CD14-positive monocyte (primary cell): ENCODE measurements around the gene ARIH2. TPM values are rescaled to one million over a fixed set of nuclear protein-coding genes. Genes with fewer than 3 reads are reported as not detected.

ENCODE experiments used
- DNase-seq, 3 donors: peaks; one replicate each; pipeline ENCODE4 v3.0.0-alpha.2; 2011 to 2022
- H2AFZ ChIP-seq: 2 replicates; pipeline ENCODE4 v1.6.0; 2012; ENCODE audit warnings: mild to moderate bottlenecking, low read depth, low read length, inconsistent platforms; ENCODE audit not compliant: insufficient read depth, poor library complexity, severe bottlenecking
- H3K27ac ChIP-seq, 2 donors: 1 replicate in 1 of 2; 2 replicates in 1 of 2; pipeline ENCODE4 v1.5.1; 2012 to 2013; ENCODE audit warnings: low read length in 2 of 2, control low read depth in 1 of 2, inconsistent platforms in 1 of 2, low read depth in 1 of 2, mild to moderate bottlenecking in 1 of 2
- H3K27me3 ChIP-seq, 2 donors: one replicate each; pipeline versions ENCODE4 v1.6.0 to v1.6.1; 2011 to 2013; ENCODE audit warnings: low read length in 2 of 2; ENCODE audit not compliant: control insufficient read depth in 2 of 2, insufficient read depth in 2 of 2
- H3K36me3 ChIP-seq, 2 donors: replicated peaks in 1 of 2; 1 replicate in 1 of 2; 2 replicates in 1 of 2; pipeline versions ENCODE4 v1.5.1 to v1.6.1; 2012 to 2013; ENCODE audit warnings: low read length in 2 of 2, control low read depth in 1 of 2, inconsistent platforms in 1 of 2, mild to moderate bottlenecking in 1 of 2; ENCODE audit not compliant: insufficient read depth in 2 of 2, control insufficient read depth in 1 of 2
- H3K4me1 ChIP-seq, 2 donors: 1 replicate in 1 of 2; 2 replicates in 1 of 2; pipeline versions ENCODE4 v1.5.1 to v1.6.1; 2012 to 2013; ENCODE audit warnings: low read length in 2 of 2, control low read depth in 1 of 2, inconsistent platforms in 1 of 2, mild to moderate bottlenecking in 1 of 2, moderate library complexity in 1 of 2; ENCODE audit not compliant: insufficient read depth in 2 of 2, control insufficient read depth in 1 of 2
- H3K4me2 ChIP-seq: replicated peaks from 2 replicates; pipeline ENCODE3; 2012; ENCODE audit warnings: low read length, moderate library complexity, mild to moderate bottlenecking; ENCODE audit not compliant: poor library complexity, severe bottlenecking; ENCODE audit errors: extremely low read depth
- H3K4me3 ChIP-seq, 3 experiments: fragments of 200-600 bp in 1 of 3; sonication (generic) in 1 of 3; replicated peaks in 1 of 3; 1 replicate in 2 of 3; 2 replicates in 1 of 3; pipeline ENCODE4 v1.5.1; 2011 to 2013; ENCODE audit warnings: low read length in 3 of 3, mild to moderate bottlenecking in 3 of 3, control low read depth in 2 of 3, low read depth in 2 of 3, inconsistent platforms in 1 of 3, moderate library complexity in 1 of 3
- H3K79me2 ChIP-seq: 2 replicates; pipeline ENCODE4 v1.6.0; 2012; ENCODE audit warnings: mild to moderate bottlenecking, control low read depth, inconsistent platforms, low read length, moderate library complexity; ENCODE audit not compliant: insufficient read depth
- H3K9ac ChIP-seq: 2 replicates; pipeline ENCODE4 v1.6.0; 2017; ENCODE audit warnings: low read length, mild to moderate bottlenecking; ENCODE audit not compliant: insufficient read depth, poor library complexity, severe bottlenecking
- H3K9me3 ChIP-seq, 2 donors: replicated peaks in 1 of 2; 1 replicate in 1 of 2; 2 replicates in 1 of 2; pipeline versions ENCODE4 v1.5.1 to v1.6.1; 2012 to 2013; ENCODE audit warnings: low read length in 2 of 2, control low read depth in 1 of 2; ENCODE audit not compliant: control insufficient read depth in 1 of 2, insufficient read depth in 1 of 2
- H4K20me1 ChIP-seq: 2 replicates; pipeline ENCODE4 v1.6.0; 2012; ENCODE audit warnings: mild to moderate bottlenecking, low read length, control low read depth, moderate library complexity; ENCODE audit not compliant: insufficient read depth
- H3K27ac Mint-ChIP-seq, 7 donors: one replicate each; pipeline ENCODE4 v1.8.0; 2020; ENCODE audit warnings: mild to moderate bottlenecking in 7 of 7, mixed read lengths in 7 of 7, moderate library complexity in 6 of 7, inconsistent platforms in 2 of 7
- H3K27me3 Mint-ChIP-seq, 3 donors: one replicate each; pipeline ENCODE4 v1.8.0; 2021 to 2022; ENCODE audit warnings: low read depth in 3 of 3, mild to moderate bottlenecking in 3 of 3, mixed read lengths in 3 of 3, moderate library complexity in 3 of 3, inconsistent platforms in 1 of 3
- H3K36me3 Mint-ChIP-seq, 2 donors: one replicate each; pipeline ENCODE4 v1.8.0; 2020; ENCODE audit warnings: mixed read lengths in 2 of 2, inconsistent platforms in 1 of 2, mild to moderate bottlenecking in 1 of 2
- H3K4me1 Mint-ChIP-seq: one replicate; pipeline ENCODE4 v1.8.0; 2020; ENCODE audit warnings: mild to moderate bottlenecking, mixed read lengths
- H3K4me3 Mint-ChIP-seq, 2 donors: one replicate each; pipeline ENCODE4 v1.8.0; 2020; ENCODE audit warnings: mild to moderate bottlenecking in 2 of 2, mixed read lengths in 2 of 2, moderate library complexity in 1 of 2
- H3K9me3 Mint-ChIP-seq, 7 donors: one replicate each; pipeline ENCODE4 v1.8.0; 2020 to 2022; ENCODE audit warnings: mixed read lengths in 7 of 7, mild to moderate bottlenecking in 6 of 7, moderate library complexity in 6 of 7, inconsistent platforms in 2 of 7
- WGBS: methylation state at CpG from one replicate; pipeline ENCODE4 v1.1.5; 2013; ENCODE audit warnings: missing lambda C conversion rate; ENCODE audit not compliant: insufficient coverage; 5-methylcytosine and 5-hydroxymethylcytosine counted together
- intact Hi-C, 2 donors: fragments of 100-400 bp; cut with micrococcal nuclease; formaldehyde crosslinking; loops; one replicate each; pipeline versions ENCODE4 v1.15.0 to v1.15.1; 2023
- polyA plus RNA-seq, 3 donors: library from polyadenylated mRNA; depleted of rRNA in 1 of 3; unstranded in 2 of 3; stranded (reverse) in 1 of 3; fragments of 300-500 nt in 2 of 3; fragments of >200 nt in 1 of 3; fragmentation: Illumina TruSeq in 2 of 3; gene quantifications; 1 replicate in 2 of 3; 2 replicates in 1 of 3; pipeline ENCODE4 v1.2.3, GENCODE V29; 2012 to 2021
- TF ChIP-seq, protein P1 (sequence below): fragments of 200-600 bp; IDR thresholded peaks from one replicate; pipeline ENCODE4 v1.8.0; 2022; ENCODE audit warnings: antibody characterized with exemption, mild to moderate bottlenecking

Gene ARIH2
- polyA plus RNA-seq, 3 donors: 68.2 to 94.8 (median 72.2) TPM

DNA sequence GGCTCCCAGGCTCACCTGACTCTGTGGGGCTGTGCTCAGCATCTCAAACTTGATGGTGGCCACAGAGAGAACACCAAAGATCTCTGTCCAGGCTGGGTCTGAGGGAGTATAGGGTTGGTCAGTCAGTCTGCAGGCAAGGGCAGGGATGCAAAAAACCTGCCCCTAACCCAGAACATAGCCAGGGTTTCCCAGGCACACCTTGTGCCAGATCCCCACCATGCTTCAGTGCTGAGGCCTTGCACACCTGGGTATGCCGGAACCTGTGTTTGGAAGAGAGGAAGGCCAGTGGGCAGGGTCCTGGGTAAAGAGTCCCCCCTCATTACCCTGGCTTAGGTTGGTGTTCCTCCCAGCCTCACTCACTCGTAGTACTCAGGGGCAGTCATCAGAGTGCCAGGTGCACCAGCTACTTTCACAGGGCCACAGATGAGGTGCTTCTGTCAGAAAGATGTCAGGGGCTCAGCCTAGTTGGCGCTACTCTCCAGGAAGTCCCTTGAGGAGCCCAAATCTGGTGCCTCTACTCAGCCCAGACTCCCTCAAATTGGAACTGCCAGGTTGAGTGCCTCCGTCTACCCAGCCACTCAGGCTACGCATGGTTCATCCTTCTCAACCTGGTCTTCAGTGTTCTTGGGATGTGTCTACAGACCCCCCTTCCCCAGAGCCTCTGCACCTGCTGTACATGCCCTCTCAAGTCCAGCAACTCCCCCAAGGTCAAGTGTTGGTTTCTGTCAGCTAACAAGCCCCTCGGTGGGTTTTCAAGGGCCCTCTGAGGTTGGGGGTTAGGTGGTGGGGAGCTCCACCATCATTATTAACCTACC is 98.0 kb downstream of the ARIH2 start:
- peak overlapping the region in 1 of 2 donors; percentile 37 for H3K4me3 Mint-ChIP-seq
- no peak overlapping the region for H3K27ac Mint-ChIP-seq
- no peaks in the 10 kb centered on the region for H3K9me3 ChIP-seq
- intact Hi-C loops: no loop called here
- peaks cover 40% of the 10 kb centered on the region for H4K20me1 ChIP-seq
- H3K27me3 Mint-ChIP-seq: peaks cover 0 to 2% (median 0%) of the 10 kb centered on the region in 3 donors
- H3K4me1 ChIP-seq: peaks cover 30 to 37% of the 10 kb centered on the region in 2 donors
- TF ChIP-seq, protein P1, sequence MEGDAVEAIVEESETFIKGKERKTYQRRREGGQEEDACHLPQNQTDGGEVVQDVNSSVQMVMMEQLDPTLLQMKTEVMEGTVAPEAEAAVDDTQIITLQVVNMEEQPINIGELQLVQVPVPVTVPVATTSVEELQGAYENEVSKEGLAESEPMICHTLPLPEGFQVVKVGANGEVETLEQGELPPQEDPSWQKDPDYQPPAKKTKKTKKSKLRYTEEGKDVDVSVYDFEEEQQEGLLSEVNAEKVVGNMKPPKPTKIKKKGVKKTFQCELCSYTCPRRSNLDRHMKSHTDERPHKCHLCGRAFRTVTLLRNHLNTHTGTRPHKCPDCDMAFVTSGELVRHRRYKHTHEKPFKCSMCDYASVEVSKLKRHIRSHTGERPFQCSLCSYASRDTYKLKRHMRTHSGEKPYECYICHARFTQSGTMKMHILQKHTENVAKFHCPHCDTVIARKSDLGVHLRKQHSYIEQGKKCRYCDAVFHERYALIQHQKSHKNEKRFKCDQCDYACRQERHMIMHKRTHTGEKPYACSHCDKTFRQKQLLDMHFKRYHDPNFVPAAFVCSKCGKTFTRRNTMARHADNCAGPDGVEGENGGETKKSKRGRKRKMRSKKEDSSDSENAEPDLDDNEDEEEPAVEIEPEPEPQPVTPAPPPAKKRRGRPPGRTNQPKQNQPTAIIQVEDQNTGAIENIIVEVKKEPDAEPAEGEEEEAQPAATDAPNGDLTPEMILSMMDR: no peak
- H3K79me2 ChIP-seq: peaks cover 49% of the 10 kb centered on the region
- WGBS: 100% methylated on average over 2 of the region's 6 CpGs
- H3K27ac ChIP-seq: no peak overlapping the region
- no peak overlapping the region for H3K4me3 ChIP-seq
- H3K36me3 ChIP-seq: peaks cover 39 to 51% of the 10 kb centered on the region in 2 donors
- H3K27me3 ChIP-seq: no peaks in the 10 kb centered on the region
- H2AFZ ChIP-seq: no peak overlapping the region
- no peaks in the 10 kb centered on the region for H3K9me3 Mint-ChIP-seq
- H3K9ac ChIP-seq: no peak overlapping the region
- no peak overlapping the region for H3K4me2 ChIP-seq
- peaks cover 23% of the 10 kb centered on the region for H3K4me1 Mint-ChIP-seq
- no peak for DNase-seq
- H3K36me3 Mint-ChIP-seq: peaks cover 27 to 47% of the 10 kb centered on the region in 2 donors

DNA sequence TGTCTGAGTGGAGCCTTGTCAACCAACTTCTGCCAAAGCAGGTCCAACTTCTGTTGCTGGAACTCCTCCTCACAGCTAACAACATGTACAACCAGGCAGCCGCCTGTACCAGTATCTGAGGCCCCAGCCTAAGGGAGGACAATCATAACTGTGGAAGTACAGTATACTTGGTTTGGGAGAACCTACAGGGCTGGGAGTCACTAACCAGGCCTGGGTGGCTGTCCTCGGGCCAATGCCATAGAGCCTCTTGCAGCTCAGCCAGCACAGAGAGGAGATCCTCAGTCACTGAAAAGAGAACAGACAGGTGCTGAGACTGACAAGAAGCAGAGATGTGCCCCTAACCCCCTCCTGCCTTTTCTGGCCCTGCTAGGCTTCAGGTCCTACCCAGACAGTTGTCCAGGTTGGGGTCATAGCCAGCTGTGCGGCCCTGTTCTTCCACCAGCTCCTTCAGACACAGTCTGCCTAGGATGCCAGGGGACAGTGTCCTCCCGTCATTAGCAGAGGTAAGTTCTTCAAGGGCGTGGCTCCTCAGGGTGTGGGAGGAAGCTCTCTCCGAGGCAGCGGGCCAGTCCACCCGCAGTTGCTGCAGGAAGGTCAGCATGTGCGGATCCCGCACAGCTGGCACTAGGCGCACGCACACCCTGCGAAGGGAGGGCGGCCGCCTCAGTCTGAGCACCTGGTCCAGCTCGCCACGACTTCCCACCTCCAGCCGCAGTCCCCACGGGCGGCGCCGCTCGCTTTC is 98.8 kb downstream of the ARIH2 start:
- Histone ChIP-seq H3K27me3 (no peaks in the 10 kb centered on the region), H4K20me1 (peaks cover 34% of the 10 kb centered on the region), H3K4me2 (peak overlapping the region; percentile 94), H3K4me1 (peaks cover 32 to 40% of the 10 kb centered on the region in 2 donors), H3K27ac (peak overlapping the region in 1 of 2 donors; percentile 85), H3K79me2 (peaks cover 48% of the 10 kb centered on the region), H3K9ac (peak overlapping the region; percentile 81), H2AFZ (peak overlapping the region; percentile 89), H3K36me3 (peaks cover 31 to 43% of the 10 kb centered on the region in 2 donors), H3K9me3 (no peaks in the 10 kb centered on the region), H3K4me3 (peak overlapping the region; percentile 79 to 90 (median 84))
- peaks cover 0 to 2% (median 0%) of the 10 kb centered on the region in 3 donors for H3K27me3 Mint-ChIP-seq
- intact Hi-C loops: no loop called here
- no peaks in the 10 kb centered on the region for H3K9me3 Mint-ChIP-seq
- peaks cover 21 to 39% of the 10 kb centered on the region in 2 donors for H3K36me3 Mint-ChIP-seq
- no peak for DNase-seq
- H3K4me1 Mint-ChIP-seq: peaks cover 23% of the 10 kb centered on the region
- H3K27ac Mint-ChIP-seq: peak overlapping the region in 5 of 7 donors; percentile 33 to 80 (median 63)
- WGBS: 4% methylated on average over 21 of the region's 23 CpGs
- peak overlapping the region; percentile 79 to 85 for H3K4me3 Mint-ChIP-seq
- TF ChIP-seq, protein P1: no peak
